Right lung (tissue), 5 donors: ENCODE measurements around the gene TNFRSF1A. TPM values are rescaled to one million over a fixed set of nuclear protein-coding genes. Genes with fewer than 3 reads are reported as not detected.

Experiments
- DNase-seq, 2 donors: peaks; one replicate each; pipeline ENCODE4 v3.0.0-alpha.2; 2013
- polyA plus RNA-seq, 5 donors: library from polyadenylated mRNA; unstranded; fragments of 120-200 nt; gene quantifications; one replicate each; pipeline versions ENCODE4 v1.2.1 to v1.2.3, GENCODE V29; 2013; ENCODE audit warnings: inconsistent platforms in 1 of 5, low replicate concordance in 1 of 5; ENCODE audit not compliant: insufficient read length in 5 of 5, insufficient read depth in 1 of 5

TNFRSF1A gene
- polyA plus RNA-seq, 5 donors, result 115 to 142 (median 133) TPM

DNA sequence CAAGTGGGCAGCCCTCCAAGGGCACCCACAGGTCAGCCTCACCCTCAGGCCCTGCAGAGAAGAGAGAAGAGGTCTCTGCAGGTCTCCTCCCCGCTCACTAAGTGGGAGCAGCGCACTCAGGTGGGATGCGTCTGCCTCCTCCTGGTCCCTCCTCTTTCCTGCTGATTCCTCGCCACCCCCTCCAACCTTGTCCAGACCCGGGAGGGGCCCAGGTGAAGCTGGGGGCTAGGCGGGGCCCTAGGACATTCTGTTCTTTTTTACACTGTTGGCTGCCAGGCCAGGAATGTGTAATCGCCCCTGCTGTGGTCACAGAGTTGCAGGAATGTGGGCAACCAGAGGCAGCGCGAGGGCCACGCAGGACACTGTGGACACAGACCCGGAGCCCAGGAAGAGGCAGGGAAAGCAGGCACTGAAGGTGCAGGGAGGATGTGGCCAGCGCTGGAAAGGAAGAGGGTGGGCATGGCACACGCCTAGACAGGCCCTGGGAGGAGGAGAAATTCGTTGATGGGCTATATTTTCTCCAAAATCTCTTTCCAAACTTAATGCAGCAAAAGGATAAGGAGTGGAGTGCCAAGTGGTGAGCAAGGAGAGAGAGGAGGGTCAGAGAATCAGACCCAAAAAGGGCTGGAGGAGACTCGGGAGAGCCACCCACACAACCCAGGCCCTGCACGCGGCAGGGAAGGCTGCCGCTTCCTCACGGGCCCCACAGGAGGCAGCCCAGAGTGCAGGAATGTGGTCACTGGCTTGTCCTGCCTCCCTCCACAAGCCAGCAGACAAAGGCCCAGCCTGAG lies 34.4 kb upstream of the TNFRSF1A start:
- DNase-seq, result no peak

DNA sequence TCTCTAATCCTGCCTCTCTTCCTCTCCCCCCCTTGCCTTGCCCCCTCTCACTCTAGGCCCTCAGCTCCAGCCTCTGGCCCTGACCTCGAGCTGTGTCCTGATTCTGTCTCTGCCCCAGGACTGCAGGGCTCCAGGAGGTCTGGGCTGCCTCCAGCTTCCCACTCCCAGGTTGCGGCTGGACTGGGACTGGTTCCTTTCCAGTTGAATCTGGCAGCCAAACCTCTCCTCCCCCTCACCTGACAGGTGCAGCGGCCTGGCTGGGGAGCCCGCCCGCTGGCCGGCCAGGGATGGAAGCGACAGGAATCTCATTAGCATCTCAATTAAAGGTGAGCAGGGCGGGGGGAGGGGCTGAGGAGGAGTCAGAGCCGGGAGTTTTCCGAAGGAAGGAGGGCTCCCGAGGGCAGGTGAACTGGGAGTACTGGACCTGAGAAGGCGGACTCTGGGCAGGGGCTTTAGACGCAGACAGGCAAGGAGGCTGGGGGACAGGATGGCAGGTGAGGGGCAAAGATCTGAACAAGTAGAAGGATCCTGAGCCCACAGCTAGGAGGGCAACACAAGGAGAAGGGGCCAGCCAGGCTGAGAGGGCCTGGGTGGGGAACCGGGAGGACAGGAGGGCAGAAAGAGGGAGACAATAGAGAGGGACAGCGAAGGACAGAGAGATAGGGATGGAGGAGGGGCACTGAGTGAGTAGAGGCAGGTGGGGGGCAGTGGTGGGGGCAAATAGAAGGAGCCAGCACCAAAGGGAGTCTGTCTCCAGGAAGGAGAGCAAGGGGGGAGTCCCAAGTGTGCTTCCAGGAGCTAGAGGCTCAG lies 33.6 kb upstream of the TNFRSF1A start, which contains the start of gene SCNN1A:
Gene SCNN1A, minus strand, starts transcription at position 295 of the 810 bp plus-strand sequence. CDS start 780 bp downstream, outside the sequence.
- no peak for DNase-seq

DNA sequence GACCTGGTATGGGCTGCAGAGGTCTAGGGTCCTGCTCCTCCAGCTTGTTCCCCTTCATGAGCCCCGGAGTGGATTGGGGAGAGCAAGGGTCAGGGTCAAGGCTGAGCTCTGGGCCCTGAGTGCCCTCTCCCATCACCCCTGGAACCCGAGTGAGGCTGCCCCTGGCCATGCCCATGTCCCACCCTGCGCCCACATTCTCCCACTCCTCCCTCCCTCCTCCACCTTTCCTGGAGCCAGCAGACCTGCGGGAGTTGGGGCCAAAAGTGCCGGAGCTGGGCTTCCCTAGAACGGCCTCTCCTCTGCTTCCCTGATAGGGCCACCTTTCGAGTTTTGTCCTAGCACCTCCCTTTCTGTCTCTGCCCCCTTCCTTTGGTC lies 32.9 kb upstream of the TNFRSF1A start:
- no peak for DNase-seq

- DNase-seq, result no peak
Observed at GRCh38 chr12:6374028-6374785, 32.3 kb upstream of the TNFRSF1A start.

DNA sequence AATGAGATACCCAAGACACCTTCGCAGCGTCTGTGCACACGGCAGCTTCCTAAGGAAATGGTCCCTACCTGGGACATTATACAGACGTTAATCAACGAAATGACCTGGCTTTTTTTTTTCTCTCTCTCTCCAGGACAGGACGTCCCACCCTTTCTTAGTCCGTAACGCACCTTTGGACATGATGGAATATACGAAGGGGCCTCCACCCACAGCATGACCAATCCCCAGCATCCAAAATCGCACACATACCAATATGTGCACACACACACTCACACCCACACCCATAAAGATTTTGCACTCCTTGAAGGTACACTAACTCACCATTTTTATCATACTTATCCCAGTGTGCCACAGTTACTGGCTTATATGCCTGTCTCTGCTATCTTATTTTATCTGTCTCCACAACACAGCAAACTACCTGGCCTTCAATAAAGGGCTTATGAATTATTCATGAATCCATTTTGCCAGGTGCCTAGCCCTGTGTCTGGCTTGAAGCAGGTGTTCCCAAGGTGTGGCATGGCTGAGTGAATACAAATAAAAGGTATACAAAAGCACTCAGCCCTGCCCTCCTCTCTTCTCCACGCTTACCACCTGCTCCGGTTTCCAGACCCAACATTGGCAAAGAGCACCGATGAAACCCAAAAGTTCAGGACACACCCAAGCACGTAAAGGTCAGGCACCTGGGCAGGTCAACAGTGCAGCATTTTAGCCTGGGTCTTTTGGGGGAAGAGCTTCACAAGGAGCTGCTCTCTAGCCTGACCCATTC lies 31.3 kb upstream of the TNFRSF1A start:
- no peak for DNase-seq

GRCh38 chr12:6372403-6373003 lies 30.6 kb upstream of the TNFRSF1A start:
- no peak for DNase-seq

DNA sequence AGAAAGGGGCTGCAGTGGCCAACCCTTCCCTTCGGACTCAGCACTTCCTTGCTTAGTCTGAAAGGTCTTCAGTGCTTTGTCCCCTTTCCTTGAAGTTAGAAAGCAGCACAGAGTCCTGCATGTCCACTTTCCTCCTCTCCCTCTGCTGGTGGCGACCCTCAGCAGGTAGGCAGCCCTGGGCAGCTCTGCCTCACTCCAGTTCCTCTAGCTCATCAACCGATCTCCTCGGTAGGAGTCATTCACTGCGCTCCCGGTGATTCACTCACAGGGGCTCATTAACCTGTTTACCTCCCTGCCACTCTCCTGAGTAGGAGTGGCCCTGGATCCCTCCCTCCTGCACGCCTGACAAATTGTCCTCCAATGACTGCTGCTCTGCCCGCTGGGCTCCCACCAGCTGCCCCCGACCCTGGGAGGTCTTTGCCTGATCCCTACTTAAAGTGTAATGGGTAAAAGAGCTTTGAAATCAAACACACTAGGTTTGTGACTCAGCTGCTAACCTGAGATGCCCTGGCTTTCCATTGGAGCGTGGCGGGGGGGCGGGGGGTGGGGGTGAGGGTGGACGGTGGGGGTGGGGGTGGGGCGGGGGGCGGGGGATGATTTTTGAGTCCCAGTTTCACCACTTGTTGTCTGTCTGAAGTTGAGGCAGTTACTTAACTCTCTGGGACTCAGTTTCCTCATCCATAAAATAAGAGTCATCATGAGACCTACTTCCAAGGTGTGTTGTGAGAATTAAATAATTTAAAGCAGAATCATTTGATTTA lies 29.3 kb upstream of the TNFRSF1A start:
- no peak for DNase-seq

DNA sequence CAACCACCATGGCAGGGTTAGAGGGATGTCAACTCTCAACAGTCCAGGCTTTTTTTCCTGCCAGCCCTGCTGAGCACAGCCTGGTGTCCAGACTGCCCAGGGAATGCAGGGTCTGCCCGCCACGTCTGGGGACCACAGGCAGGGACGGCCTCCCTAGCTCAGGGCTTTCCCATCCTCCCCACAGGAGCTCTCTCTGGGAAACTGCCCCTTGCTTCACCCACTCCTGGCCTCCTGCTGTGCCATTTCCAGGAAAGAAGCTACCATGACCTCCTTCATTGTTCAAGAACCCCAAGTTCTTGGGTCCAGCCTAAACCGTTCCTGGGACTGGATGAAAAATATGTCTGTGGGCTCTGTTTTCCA lies 28.7 kb upstream of the TNFRSF1A start:
- no peak for DNase-seq

- no peak for DNase-seq
Observed at GRCh38 chr12:6369916-6370575, 28.2 kb upstream of the TNFRSF1A start.

GRCh38 chr12:6368906-6369525 lies 27.1 kb upstream of the TNFRSF1A start:
- no peak for DNase-seq

- no peak for DNase-seq
Observed at GRCh38 chr12:6367969-6368892, 26.4 kb upstream of the TNFRSF1A start.

- no peak for DNase-seq
Observed at GRCh38 chr12:6367065-6367968, 25.4 kb upstream of the TNFRSF1A start.

- DNase-seq, result no peak
Observed at GRCh38 chr12:6364044-6364374, 22.1 kb upstream of the TNFRSF1A start.

DNA sequence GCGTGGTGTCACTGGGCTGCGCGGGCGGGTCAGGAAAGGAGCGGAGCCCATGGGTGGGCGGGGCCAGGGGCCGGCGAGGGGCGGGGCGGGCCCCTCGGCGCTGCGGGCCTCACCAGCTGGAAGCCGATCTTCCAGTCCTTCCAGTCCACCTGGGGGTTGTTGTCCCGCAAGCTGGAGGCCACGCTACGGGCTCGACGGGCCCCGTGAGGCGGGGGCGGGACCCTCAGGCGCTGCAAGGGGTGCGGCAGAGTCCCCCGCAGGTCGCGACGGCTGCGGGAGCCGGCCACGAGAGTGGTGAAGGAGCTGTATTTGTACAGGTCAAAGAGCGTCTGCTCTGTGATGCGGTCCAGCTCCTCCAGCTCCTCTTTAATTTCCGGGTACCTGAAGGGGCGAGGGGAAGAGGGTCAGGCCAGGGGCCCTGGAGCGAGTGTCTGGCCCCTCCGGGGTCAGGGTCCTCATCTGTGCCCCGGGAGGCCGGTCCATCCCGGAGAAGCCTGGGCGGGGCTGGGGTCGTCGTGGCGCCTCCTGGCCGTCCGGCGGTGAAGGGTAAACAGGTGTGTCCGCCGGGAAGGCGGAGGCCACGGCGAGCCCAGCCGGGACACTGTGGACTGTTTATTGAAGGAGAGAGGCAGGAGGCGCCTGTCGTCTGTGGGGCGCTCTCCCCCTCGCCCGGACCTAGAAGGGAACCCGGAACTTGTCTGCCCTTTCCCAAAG lies 21.6 kb upstream of the TNFRSF1A start:
- peak; percentile 62 to 75 for DNase-seq

- DNase-seq, result no peak
Observed at GRCh38 chr12:6363010-6363329, 21.1 kb upstream of the TNFRSF1A start.

DNA sequence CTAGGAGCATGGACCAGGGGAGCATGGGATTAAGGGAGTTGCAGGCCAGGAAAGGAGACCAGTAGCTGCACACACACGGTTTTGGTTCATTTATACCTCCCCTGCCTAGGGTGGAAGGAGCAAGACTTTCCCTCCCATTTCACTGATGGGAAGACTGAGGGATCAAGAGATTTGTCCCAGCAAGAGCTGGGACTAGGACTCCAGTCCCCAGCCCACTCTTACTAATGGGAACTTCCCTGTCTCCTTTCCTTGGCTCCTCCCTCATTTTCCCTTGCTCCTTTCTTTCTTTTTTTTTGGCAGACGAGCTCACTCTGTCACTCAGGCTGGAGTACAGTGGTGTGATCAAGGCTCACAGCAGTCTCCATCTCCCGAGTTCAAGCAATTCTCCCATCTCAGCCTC lies 20.5 kb upstream of the TNFRSF1A start:
- no peak for DNase-seq

GRCh38 chr12:6361834-6362233 lies 20.0 kb upstream of the TNFRSF1A start:
- DNase-seq, result no peak
